SK-N-SH (cell line): Measurements from ENCODE around the gene NECTIN3.

ENCODE experiments used
- EP300 ChIP-seq, 2 experiments: IDR thresholded peaks; 2 replicates each; pipeline versions ENCODE4 v1.4.0 to v1.6.1; 2012; ENCODE audit warnings: borderline replicate concordance in 1 of 2, low read depth in 1 of 2, low read length in 1 of 2
- EZH2phosphoT487 ChIP-seq: fragments of 200-600 bp; sonication (generic); IDR thresholded peaks from 2 replicates; pipeline ENCODE4 v1.6.1; 2017; ENCODE audit warnings: low read depth, mixed run types, mild to moderate bottlenecking, antibody characterized with exemption, moderate library complexity, borderline replicate concordance
- JUND ChIP-seq: IDR thresholded peaks from 2 replicates; pipeline ENCODE4 v1.4.0; 2012
- POLR2AphosphoS5 ChIP-seq: IDR thresholded peaks from 2 replicates; pipeline ENCODE4 v1.6.1; 2012; ENCODE audit warnings: low read depth, low read length
- RAD21 ChIP-seq: IDR thresholded peaks from 2 replicates; pipeline ENCODE4 v1.6.1; 2012; ENCODE audit warnings: mild to moderate bottlenecking, low read length
- SIN3A ChIP-seq: IDR thresholded peaks from 2 replicates; pipeline ENCODE4 v1.6.1; 2012; ENCODE audit warnings: low read depth, mild to moderate bottlenecking, low read length, moderate library complexity, borderline replicate concordance
- TCF12 ChIP-seq: IDR thresholded peaks from 2 replicates; pipeline ENCODE4 v1.4.0; 2012
- YY1 ChIP-seq: IDR thresholded peaks from 2 replicates; pipeline ENCODE4 v1.4.0; 2012; ENCODE audit warnings: low read depth, mild to moderate bottlenecking
- TF ChIP-seq, protein P1 (sequence below): fragments of 200-600 bp; sonication (generic); IDR thresholded peaks from 2 replicates; pipeline ENCODE4 v1.6.1; 2017; ENCODE audit warnings: antibody characterized with exemption, mild to moderate bottlenecking, moderate library complexity
- TF ChIP-seq, protein P2 (sequence below): IDR thresholded peaks from 2 replicates; pipeline ENCODE4 v1.6.1; 2012; ENCODE audit warnings: mild to moderate bottlenecking, low read depth, low read length, moderate library complexity
- TF ChIP-seq, protein P3 (sequence below): IDR thresholded peaks from 2 replicates; pipeline ENCODE4 v1.4.0; 2012; ENCODE audit warnings: low read depth, borderline replicate concordance
- TF ChIP-seq, protein P4 (sequence below): IDR thresholded peaks from 2 replicates; pipeline ENCODE4 v1.4.0; 2012; ENCODE audit warnings: low read depth
- TF ChIP-seq, protein P5 (sequence below): IDR thresholded peaks from 2 replicates; pipeline ENCODE4 v1.4.0; 2012; ENCODE audit warnings: low read depth, borderline replicate concordance

DNA sequence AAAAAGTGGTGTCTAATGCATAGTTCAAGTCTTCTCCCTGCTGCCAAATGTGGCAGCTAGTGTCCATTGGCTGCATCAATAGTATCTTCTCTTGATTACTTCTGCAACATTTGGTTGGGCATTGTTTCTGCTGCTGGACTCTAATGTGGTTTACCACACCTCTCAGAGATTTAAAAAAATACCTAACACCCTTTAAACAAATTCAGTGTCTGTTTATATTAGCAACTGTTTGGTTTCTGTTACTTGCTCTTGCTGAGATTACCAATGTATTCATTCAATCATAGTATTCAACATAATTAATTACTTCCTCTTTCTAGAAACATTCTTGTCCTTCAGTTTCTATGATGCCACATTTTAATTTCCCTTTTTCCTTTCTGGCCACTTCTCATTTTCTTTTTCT lies 20.3 kb upstream of the NECTIN3 start:
- TF ChIP-seq, protein P1, sequence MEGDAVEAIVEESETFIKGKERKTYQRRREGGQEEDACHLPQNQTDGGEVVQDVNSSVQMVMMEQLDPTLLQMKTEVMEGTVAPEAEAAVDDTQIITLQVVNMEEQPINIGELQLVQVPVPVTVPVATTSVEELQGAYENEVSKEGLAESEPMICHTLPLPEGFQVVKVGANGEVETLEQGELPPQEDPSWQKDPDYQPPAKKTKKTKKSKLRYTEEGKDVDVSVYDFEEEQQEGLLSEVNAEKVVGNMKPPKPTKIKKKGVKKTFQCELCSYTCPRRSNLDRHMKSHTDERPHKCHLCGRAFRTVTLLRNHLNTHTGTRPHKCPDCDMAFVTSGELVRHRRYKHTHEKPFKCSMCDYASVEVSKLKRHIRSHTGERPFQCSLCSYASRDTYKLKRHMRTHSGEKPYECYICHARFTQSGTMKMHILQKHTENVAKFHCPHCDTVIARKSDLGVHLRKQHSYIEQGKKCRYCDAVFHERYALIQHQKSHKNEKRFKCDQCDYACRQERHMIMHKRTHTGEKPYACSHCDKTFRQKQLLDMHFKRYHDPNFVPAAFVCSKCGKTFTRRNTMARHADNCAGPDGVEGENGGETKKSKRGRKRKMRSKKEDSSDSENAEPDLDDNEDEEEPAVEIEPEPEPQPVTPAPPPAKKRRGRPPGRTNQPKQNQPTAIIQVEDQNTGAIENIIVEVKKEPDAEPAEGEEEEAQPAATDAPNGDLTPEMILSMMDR, result no peak
- TF ChIP-seq, protein P2, sequence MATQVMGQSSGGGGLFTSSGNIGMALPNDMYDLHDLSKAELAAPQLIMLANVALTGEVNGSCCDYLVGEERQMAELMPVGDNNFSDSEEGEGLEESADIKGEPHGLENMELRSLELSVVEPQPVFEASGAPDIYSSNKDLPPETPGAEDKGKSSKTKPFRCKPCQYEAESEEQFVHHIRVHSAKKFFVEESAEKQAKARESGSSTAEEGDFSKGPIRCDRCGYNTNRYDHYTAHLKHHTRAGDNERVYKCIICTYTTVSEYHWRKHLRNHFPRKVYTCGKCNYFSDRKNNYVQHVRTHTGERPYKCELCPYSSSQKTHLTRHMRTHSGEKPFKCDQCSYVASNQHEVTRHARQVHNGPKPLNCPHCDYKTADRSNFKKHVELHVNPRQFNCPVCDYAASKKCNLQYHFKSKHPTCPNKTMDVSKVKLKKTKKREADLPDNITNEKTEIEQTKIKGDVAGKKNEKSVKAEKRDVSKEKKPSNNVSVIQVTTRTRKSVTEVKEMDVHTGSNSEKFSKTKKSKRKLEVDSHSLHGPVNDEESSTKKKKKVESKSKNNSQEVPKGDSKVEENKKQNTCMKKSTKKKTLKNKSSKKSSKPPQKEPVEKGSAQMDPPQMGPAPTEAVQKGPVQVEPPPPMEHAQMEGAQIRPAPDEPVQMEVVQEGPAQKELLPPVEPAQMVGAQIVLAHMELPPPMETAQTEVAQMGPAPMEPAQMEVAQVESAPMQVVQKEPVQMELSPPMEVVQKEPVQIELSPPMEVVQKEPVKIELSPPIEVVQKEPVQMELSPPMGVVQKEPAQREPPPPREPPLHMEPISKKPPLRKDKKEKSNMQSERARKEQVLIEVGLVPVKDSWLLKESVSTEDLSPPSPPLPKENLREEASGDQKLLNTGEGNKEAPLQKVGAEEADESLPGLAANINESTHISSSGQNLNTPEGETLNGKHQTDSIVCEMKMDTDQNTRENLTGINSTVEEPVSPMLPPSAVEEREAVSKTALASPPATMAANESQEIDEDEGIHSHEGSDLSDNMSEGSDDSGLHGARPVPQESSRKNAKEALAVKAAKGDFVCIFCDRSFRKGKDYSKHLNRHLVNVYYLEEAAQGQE, result no peak
- TF ChIP-seq, protein P3, sequence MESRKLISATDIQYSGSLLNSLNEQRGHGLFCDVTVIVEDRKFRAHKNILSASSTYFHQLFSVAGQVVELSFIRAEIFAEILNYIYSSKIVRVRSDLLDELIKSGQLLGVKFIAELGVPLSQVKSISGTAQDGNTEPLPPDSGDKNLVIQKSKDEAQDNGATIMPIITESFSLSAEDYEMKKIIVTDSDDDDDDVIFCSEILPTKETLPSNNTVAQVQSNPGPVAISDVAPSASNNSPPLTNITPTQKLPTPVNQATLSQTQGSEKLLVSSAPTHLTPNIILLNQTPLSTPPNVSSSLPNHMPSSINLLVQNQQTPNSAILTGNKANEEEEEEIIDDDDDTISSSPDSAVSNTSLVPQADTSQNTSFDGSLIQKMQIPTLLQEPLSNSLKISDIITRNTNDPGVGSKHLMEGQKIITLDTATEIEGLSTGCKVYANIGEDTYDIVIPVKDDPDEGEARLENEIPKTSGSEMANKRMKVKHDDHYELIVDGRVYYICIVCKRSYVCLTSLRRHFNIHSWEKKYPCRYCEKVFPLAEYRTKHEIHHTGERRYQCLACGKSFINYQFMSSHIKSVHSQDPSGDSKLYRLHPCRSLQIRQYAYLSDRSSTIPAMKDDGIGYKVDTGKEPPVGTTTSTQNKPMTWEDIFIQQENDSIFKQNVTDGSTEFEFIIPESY, result no peak
- TF ChIP-seq RAD21 (no peak), POLR2AphosphoS5 (no peak), EZH2phosphoT487 (no peak), SIN3A (no peak), YY1 (no peak), EP300 (IDR thresholded peaks at IDR 0.05; ENCODE audit: borderline replicate concordance in 1 of 2, low read depth in 1 of 2, low read length in 1 of 2) (no peak), TCF12 (no peak), JUND (no peak)
- TF ChIP-seq, protein P4, sequence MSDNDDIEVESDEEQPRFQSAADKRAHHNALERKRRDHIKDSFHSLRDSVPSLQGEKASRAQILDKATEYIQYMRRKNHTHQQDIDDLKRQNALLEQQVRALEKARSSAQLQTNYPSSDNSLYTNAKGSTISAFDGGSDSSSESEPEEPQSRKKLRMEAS, result no peak
- TF ChIP-seq, protein P5, sequence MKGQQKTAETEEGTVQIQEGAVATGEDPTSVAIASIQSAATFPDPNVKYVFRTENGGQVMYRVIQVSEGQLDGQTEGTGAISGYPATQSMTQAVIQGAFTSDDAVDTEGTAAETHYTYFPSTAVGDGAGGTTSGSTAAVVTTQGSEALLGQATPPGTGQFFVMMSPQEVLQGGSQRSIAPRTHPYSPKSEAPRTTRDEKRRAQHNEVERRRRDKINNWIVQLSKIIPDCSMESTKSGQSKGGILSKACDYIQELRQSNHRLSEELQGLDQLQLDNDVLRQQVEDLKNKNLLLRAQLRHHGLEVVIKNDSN, result no peak
